Measurements from ENCODE around the gene CSAG1. TPM values are rescaled to one million over a fixed set of nuclear protein-coding genes. Genes with fewer than 3 reads are reported as not detected.
"Not testable (repeated sequence)": the region's sequence is repeated elsewhere in the genome, so short reads cannot be mapped to it uniquely, and the experiment has no call there.

The CSAG1 gene
- not detected for polyA plus RNA-seq (2013, experiment 1 of 4)
- polyA plus RNA-seq (2013, experiment 2 of 4): not detected
- not detected for polyA plus RNA-seq (2013, experiment 3 of 4)
- polyA plus RNA-seq (2013, experiment 4 of 4): not detected

- no peaks in the 10 kb centered on the region for H3K9me3 ChIP-seq (ENCODE audit: control insufficient read depth, low read length)
- WGBS, 2 experiments: 82 to 92% methylated on average over 9 to 11 of the region's 21 CpGs
- H3K4me3 ChIP-seq (ENCODE audit: insufficient read depth, low read depth, low read length): no peak within 1 kb of the TSS
- H3K4me1 ChIP-seq (ENCODE audit: control insufficient read depth, insufficient read depth, low read length): no peaks in the 10 kb centered on the region
- no peak within 1 kb of the TSS for H3K27ac ChIP-seq (ENCODE audit: insufficient read depth, low read depth, low read length, poor library complexity, severe bottlenecking)
- no peaks in the 10 kb centered on the region for H3K27me3 ChIP-seq (ENCODE audit: control insufficient read depth, insufficient read depth, low read length, poor library complexity, severe bottlenecking)
- no peaks in the 10 kb centered on the region for H3K36me3 ChIP-seq (ENCODE audit: control insufficient read depth, insufficient read depth, low read length)
Observed at GRCh38 chrX:152733261-152733975, at the start of gene CSAG1, which contains the start of gene MAGEA12. Gene CSAG1 (minus strand): TSS chrX:152733721. CDS start chrX:152732460, 1,261 bp downstream. Gene MAGEA12 (plus strand): TSS chrX:152733757. CDS start chrX:152736162, 2,405 bp downstream.

GRCh38 chrX:152769549-152770289 lies 36.2 kb upstream of the CSAG1 start, which contains the start of gene MAGEA6:
Gene MAGEA6 (minus strand): TSS chrX:152769689. CDS start chrX:152767650, 2,039 bp downstream.
- not testable (repeated sequence) for H3K4me3 ChIP-seq (ENCODE audit: insufficient read depth, low read depth, low read length); H3K4me1 ChIP-seq (ENCODE audit: control insufficient read depth, insufficient read depth, low read length); H3K36me3 ChIP-seq (ENCODE audit: control insufficient read depth, insufficient read depth, low read length); H3K27me3 ChIP-seq (ENCODE audit: control insufficient read depth, insufficient read depth, low read length, poor library complexity, severe bottlenecking); H3K27ac ChIP-seq (ENCODE audit: insufficient read depth, low read depth, low read length, poor library complexity, severe bottlenecking); H3K9me3 ChIP-seq (ENCODE audit: control insufficient read depth, low read length)
- WGBS, 2 experiments: no CpG with 5 or more reads among the region's 29 CpGs

DNA sequence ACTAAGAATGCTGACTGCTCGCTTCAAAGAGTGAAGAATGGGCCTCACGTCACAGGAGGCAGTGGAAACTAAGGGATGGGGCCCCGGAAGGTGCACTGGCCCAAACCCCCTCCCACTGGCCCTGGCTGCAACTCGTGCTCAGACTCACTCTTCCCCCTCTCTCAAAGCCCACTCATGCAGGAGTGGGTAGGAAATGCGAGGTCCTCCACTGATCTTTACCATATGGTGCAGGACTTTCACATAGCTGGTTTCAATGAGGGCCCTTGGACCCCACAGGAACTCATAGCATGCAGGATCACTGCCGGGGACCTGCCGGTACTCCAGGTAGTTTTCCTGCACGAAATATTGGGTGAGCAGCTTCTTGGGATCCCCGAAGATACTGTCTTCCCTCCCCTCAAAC lies 33.0 kb upstream of the CSAG1 start:
- not testable (repeated sequence) for H3K4me1 ChIP-seq (ENCODE audit: control insufficient read depth, insufficient read depth, low read length); H3K27ac ChIP-seq (ENCODE audit: insufficient read depth, low read depth, low read length, poor library complexity, severe bottlenecking); H3K9me3 ChIP-seq (ENCODE audit: control insufficient read depth, low read length); H3K4me3 ChIP-seq (ENCODE audit: insufficient read depth, low read depth, low read length); H3K27me3 ChIP-seq (ENCODE audit: control insufficient read depth, insufficient read depth, low read length, poor library complexity, severe bottlenecking); H3K36me3 ChIP-seq (ENCODE audit: control insufficient read depth, insufficient read depth, low read length)
- WGBS, 2 experiments: 83 to 88% methylated on average over 8 to 9 of the region's 9 CpGs

DNA sequence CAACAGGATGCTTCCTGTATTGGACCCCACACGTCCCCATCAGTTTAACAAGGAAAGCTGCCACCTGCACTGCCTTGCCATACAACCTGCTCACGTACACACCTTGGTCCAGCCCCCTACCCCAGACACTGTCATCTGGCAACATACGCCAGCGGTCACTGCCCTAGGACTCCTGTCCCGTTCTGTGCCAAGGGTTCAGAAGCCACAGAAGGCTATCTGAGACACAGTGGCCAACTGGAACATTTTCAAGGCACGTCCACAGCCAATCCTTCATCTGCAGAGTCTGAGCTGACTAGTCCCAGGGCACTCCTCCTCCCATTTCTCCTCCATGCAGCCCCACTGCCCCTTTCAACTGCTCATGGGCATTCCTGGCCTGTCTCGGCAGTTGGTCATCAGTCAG lies 28.1 kb upstream of the CSAG1 start:
- H3K4me1 ChIP-seq (ENCODE audit: control insufficient read depth, insufficient read depth, low read length); H3K4me3 ChIP-seq (ENCODE audit: insufficient read depth, low read depth, low read length); H3K36me3 ChIP-seq (ENCODE audit: control insufficient read depth, insufficient read depth, low read length); H3K9me3 ChIP-seq (ENCODE audit: control insufficient read depth, low read length); H3K27me3 ChIP-seq (ENCODE audit: control insufficient read depth, insufficient read depth, low read length, poor library complexity, severe bottlenecking); H3K27ac ChIP-seq (ENCODE audit: insufficient read depth, low read depth, low read length, poor library complexity, severe bottlenecking): not testable (repeated sequence)
- no CpG with 5 or more reads among the region's 7 CpGs for WGBS, 2 experiments

DNA sequence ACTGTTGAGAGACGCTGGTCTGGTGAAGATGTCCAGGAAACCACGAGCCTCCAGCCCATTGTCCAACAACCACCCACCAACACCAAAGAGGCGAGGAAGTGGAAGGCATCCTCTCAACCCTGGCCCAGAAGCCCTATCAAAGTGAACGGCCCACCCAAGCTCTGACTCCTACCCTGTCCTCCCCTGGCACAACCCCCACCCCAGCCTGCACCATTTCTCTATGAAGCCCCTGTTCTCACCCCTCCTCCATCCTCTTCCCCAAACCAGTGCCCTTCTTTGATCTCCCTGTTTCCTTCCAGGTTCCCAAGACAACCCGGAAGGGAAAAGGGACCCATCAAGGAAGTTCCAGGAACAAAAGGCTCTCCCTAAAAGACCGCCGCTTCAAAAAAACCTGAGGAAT lies 26.0 kb upstream of the CSAG1 start:
- H3K4me3 ChIP-seq (ENCODE audit: insufficient read depth, low read depth, low read length): not testable (repeated sequence)

GRCh38 chrX:152758918-152759317 lies 25.4 kb upstream of the CSAG1 start, which contains the start of gene CSAG3:
Gene CSAG3 (plus strand): TSS chrX:152759218.
- H3K27ac ChIP-seq (ENCODE audit: insufficient read depth, low read depth, low read length, poor library complexity, severe bottlenecking); H3K4me3 ChIP-seq (ENCODE audit: insufficient read depth, low read depth, low read length); H3K36me3 ChIP-seq (ENCODE audit: control insufficient read depth, insufficient read depth, low read length); H3K27me3 ChIP-seq (ENCODE audit: control insufficient read depth, insufficient read depth, low read length, poor library complexity, severe bottlenecking); H3K9me3 ChIP-seq (ENCODE audit: control insufficient read depth, low read length); H3K4me1 ChIP-seq (ENCODE audit: control insufficient read depth, insufficient read depth, low read length): not testable (repeated sequence)
- no CpG with 5 or more reads among the region's 2 CpGs for WGBS, 2 experiments

More for the DNA sequence above, 26.0 kb upstream of the CSAG1 start:
- WGBS, 2 experiments: 80 to 100% methylated on average over 1 of the region's 7 CpGs
- not testable (repeated sequence) for H3K36me3 ChIP-seq (ENCODE audit: control insufficient read depth, insufficient read depth, low read length); H3K4me1 ChIP-seq (ENCODE audit: control insufficient read depth, insufficient read depth, low read length); H3K9me3 ChIP-seq (ENCODE audit: control insufficient read depth, low read length); H3K27me3 ChIP-seq (ENCODE audit: control insufficient read depth, insufficient read depth, low read length, poor library complexity, severe bottlenecking); H3K27ac ChIP-seq (ENCODE audit: insufficient read depth, low read depth, low read length, poor library complexity, severe bottlenecking)

DNA sequence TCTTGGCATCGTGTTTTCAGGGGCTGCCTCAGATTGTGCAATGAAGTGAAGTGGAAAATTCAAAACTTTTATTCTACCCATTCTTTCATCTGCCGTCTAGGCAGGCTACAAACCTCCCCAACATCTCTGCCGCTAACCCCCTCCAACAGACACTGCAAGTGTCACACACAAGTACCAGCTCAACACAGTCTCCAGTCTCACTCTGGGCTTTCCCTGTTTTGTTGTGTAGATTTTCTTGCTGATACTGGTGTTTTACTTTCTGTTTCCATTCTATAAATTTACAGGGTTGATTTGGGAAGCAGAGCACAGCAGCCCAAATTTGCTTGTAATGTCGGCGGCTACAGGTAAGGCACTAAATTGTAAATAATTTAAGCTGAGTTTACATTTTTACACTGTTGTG lies 21.4 kb upstream of the CSAG1 start:
- H3K4me3 ChIP-seq (ENCODE audit: insufficient read depth, low read depth, low read length); H3K9me3 ChIP-seq (ENCODE audit: control insufficient read depth, low read length); H3K4me1 ChIP-seq (ENCODE audit: control insufficient read depth, insufficient read depth, low read length); H3K27me3 ChIP-seq (ENCODE audit: control insufficient read depth, insufficient read depth, low read length, poor library complexity, severe bottlenecking); H3K27ac ChIP-seq (ENCODE audit: insufficient read depth, low read depth, low read length, poor library complexity, severe bottlenecking); H3K36me3 ChIP-seq (ENCODE audit: control insufficient read depth, insufficient read depth, low read length): not testable (repeated sequence)
- WGBS, 2 experiments: no CpG with 5 or more reads among the region's 5 CpGs

- not testable (repeated sequence) for H3K4me3 ChIP-seq (ENCODE audit: insufficient read depth, low read depth, low read length); H3K36me3 ChIP-seq (ENCODE audit: control insufficient read depth, insufficient read depth, low read length); H3K27me3 ChIP-seq (ENCODE audit: control insufficient read depth, insufficient read depth, low read length, poor library complexity, severe bottlenecking); H3K9me3 ChIP-seq (ENCODE audit: control insufficient read depth, low read length); H3K27ac ChIP-seq (ENCODE audit: insufficient read depth, low read depth, low read length, poor library complexity, severe bottlenecking); H3K4me1 ChIP-seq (ENCODE audit: control insufficient read depth, insufficient read depth, low read length)
- no CpG with 5 or more reads among the region's 35 CpGs for WGBS, 2 experiments
Observed at GRCh38 chrX:152753686-152754650, 20.4 kb upstream of the CSAG1 start, which contains the start of gene MAGEA2. Gene MAGEA2 (minus strand): TSS chrX:152753842. CDS start chrX:152751363, 2,479 bp downstream.

GRCh38 chrX:152738560-152738959 lies 5.0 kb upstream of the CSAG1 start:
- no peak overlapping the region for H3K27ac ChIP-seq (ENCODE audit: insufficient read depth, low read depth, low read length, poor library complexity, severe bottlenecking)
- no peak overlapping the region for H3K4me3 ChIP-seq (ENCODE audit: insufficient read depth, low read depth, low read length)
- H3K9me3 ChIP-seq (ENCODE audit: control insufficient read depth, low read length): no peaks in the 10 kb centered on the region
- 79 to 86% methylated on average over 1 to 3 of the region's 5 CpGs for WGBS, 2 experiments
- H3K27me3 ChIP-seq (ENCODE audit: control insufficient read depth, insufficient read depth, low read length, poor library complexity, severe bottlenecking): no peaks in the 10 kb centered on the region
- no peaks in the 10 kb centered on the region for H3K4me1 ChIP-seq (ENCODE audit: control insufficient read depth, insufficient read depth, low read length)
- no peaks in the 10 kb centered on the region for H3K36me3 ChIP-seq (ENCODE audit: control insufficient read depth, insufficient read depth, low read length)
